Measurements from ENCODE around the gene BAHD1. TPM values are rescaled to one million over a fixed set of nuclear protein-coding genes. Genes with fewer than 3 reads are reported as not detected.

The BAHD1 gene
- total RNA-seq, 1 donor from 2014 or later: 16.2 TPM

GRCh38 chr15:40420793-40421192, 20.0 kb upstream of the BAHD1 start:
- DNase-seq (no peak), ATAC-seq (ENCODE audit: poor library complexity) (peak; percentile 40)
- intact Hi-C loops (cut with DNase I): loop anchor here (2.0 to 5.0 kb wide), 3 partner anchors 53 to 138 kb away; partner anchors contain the start of genes ANKRD63 and INAFM2

- DNase-seq (peak; percentile 90), ATAC-seq (ENCODE audit: poor library complexity) (peak; percentile 91)
- intact Hi-C loops (cut with DNase I): loop anchor here (2.0 to 5.0 kb wide), 3 partner anchors 54 to 139 kb away; partner anchors contain the start of genes ANKRD63 and INAFM2
Measured at GRCh38 chr15:40421246-40422157, 19.3 kb upstream of the BAHD1 start.

GRCh38 chr15:40424483-40425115, 16.2 kb upstream of the BAHD1 start:
- ATAC-seq (ENCODE audit: poor library complexity) (no peak), DNase-seq (no peak)
- intact Hi-C loops (cut with DNase I): loop anchor here (5.0 kb wide), 2 partner anchors 57 to 102 kb away; partner anchors contain the start of gene INAFM2

DNA sequence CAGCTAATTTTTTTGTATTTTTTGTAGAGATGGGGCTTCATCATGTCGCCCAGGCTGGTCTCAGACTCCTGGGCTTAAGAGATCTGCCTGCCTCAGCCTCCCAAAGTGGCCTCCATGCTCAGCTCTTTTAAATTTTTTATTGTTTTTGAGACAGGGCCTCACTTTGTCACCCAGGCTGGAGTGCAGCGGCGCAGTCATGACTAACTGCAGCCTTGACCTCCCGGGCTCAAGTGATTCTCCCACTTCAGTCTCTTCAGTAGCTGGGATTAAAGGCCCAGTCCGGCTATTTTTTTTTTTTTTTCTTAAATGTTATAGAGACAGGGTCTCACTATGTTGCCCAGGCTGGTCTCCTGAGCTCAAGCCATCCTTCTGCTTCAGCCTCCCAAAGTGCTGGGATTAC, 15.1 kb upstream of the BAHD1 start:
- intact Hi-C loops (cut with DNase I): no loop called here
- ATAC-seq (ENCODE audit: poor library complexity): no peak
- DNase-seq: no peak

- intact Hi-C loops (cut with DNase I): no loop called here
- DNase-seq (no peak), ATAC-seq (ENCODE audit: poor library complexity) (no peak)
Measured at GRCh38 chr15:40427188-40427587, 13.6 kb upstream of the BAHD1 start.

- ATAC-seq (ENCODE audit: poor library complexity) (no peak), DNase-seq (no peak)
- intact Hi-C loops (cut with DNase I): no loop called here
Measured at GRCh38 chr15:40428185-40428584, 12.6 kb upstream of the BAHD1 start.

- no peak for DNase-seq
- intact Hi-C loops (cut with DNase I): no loop called here
- ATAC-seq (ENCODE audit: poor library complexity): no peak
Measured at GRCh38 chr15:40429068-40429710, 11.6 kb upstream of the BAHD1 start.

- intact Hi-C loops (cut with DNase I): no loop called here
- no peak for ATAC-seq (ENCODE audit: poor library complexity)
- DNase-seq: no peak
Measured at GRCh38 chr15:40430271-40430805, 10.4 kb upstream of the BAHD1 start.

GRCh38 chr15:40435023-40435709, 5.6 kb upstream of the BAHD1 start:
- no peak for ATAC-seq (ENCODE audit: poor library complexity)
- intact Hi-C loops (cut with DNase I): no loop called here
- no peak for DNase-seq

- DNase-seq (no peak), ATAC-seq (ENCODE audit: poor library complexity) (no peak)
- intact Hi-C loops (cut with DNase I): no loop called here
Measured at GRCh38 chr15:40435710-40436089, 5.1 kb upstream of the BAHD1 start.

- intact Hi-C loops (cut with DNase I): no loop called here
- DNase-seq: no peak
Measured at GRCh38 chr15:40436116-40436891, 4.4 kb upstream of the BAHD1 start.

DNA sequence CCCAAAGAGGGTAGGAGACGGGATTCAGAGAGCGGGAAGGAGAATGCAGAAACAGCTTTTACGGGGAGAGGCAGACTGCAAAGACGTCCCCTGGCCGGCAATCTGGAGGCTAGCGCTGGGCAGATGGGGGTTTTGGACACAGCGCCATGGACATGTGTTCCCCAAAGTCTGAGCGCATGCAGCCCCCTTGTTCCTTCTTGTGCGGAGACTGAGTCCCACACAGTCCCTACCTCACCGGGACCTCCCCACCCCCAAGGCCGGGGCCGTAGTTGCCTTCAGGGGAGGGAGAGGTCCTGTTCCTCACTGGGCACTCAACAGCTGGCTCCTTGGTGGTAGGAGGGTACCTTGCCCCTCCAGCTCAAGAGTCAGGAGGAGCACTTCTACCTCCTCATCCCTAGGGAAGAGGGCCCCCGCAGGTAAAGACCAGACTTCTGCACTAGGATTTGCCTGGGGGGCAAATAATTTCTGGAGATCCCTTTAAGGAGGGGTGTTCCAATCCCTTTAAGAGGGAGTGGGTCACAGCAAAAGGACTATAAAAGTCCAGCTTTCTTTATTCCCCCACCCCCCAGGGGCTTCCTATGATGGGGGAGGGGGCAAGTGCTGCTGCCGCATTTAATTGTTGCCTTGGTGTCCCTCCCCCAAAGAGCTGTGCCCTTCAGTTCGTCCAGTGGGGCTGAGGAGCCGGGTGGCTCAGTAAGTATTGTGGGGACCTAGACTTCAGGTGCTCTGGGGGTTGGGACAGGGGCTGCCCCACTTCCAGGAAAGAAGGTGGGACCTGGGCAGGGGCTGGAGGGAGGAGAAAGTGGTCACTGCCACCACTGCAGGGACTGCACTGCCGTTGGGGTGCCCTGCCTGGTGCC, 3.6 kb upstream of the BAHD1 start:
- intact Hi-C loops (cut with DNase I): no loop called here
- no peak for ATAC-seq (ENCODE audit: poor library complexity)
- DNase-seq: no peak

More at GRCh38 chr15:40436116-40436891, 4.4 kb upstream of the BAHD1 start:
- ATAC-seq (ENCODE audit: poor library complexity): no peak

- intact Hi-C loops (cut with DNase I): no loop called here
- DNase-seq (no peak), ATAC-seq (ENCODE audit: poor library complexity) (no peak)
Measured at GRCh38 chr15:40437752-40438687, 2.7 kb upstream of the BAHD1 start.

- DNase-seq (peak; percentile 55), ATAC-seq (ENCODE audit: poor library complexity) (no peak)
- intact Hi-C loops (cut with DNase I): no loop called here
Measured at GRCh38 chr15:40438712-40439111, 2.0 kb upstream of the BAHD1 start.

DNA sequence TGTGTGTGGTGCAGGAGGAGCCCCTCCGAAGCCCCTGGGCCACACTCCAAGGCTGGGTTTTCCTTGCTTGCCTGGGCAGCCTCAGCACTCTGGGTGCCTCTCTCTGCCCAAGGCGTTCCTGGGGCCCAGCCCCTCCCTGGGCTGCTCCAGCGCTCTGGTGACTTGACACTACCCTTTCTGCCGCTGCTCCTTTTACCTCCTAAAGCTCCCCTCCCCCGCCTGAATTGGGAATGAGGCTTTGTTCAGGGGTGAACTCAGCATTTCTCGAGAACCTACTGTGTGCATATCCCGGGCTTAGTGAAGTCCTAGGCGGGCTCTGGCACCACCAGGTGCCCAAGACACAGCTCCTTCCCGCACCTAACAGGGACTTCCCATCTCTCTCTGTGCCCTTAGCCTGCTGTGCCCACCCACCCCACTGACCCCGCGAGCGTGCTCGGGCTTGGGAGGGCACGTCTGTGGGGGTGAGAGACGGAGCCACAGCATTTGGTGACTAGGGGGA, 1.2 kb upstream of the BAHD1 start:
- ATAC-seq (ENCODE audit: poor library complexity): peak; percentile 7
- intact Hi-C loops (cut with DNase I): no loop called here
- peak; percentile 55 for DNase-seq

Measured in Right ventricle myocardium superior (tissue), 1 donor.